Coronary artery (tissue), 2 donors: ENCODE measurements around the gene C2orf78.

ENCODE experiments used
- DNase-seq: peaks from one replicate; pipeline ENCODE4 v3.0.0-alpha.2; 2017; ENCODE audit warnings: low spot score
- H3K27ac ChIP-seq, 2 donors: fragments of 200-600 bp; sonication (generic); one replicate each; pipeline ENCODE4 v1.5.1; 2016 to 2019
- H3K4me3 ChIP-seq: fragments of 200-600 bp; sonication (generic); 2 replicates; pipeline ENCODE4 v1.5.1; 2016; ENCODE audit warnings: mild to moderate bottlenecking, moderate library complexity
- TF ChIP-seq, protein P1 (sequence below): fragments of 200-600 bp; sonication (generic); IDR thresholded peaks from one replicate; pipeline ENCODE4 v1.5.1; 2019; ENCODE audit warnings: antibody characterized with exemption

Gene C2orf78

DNA sequence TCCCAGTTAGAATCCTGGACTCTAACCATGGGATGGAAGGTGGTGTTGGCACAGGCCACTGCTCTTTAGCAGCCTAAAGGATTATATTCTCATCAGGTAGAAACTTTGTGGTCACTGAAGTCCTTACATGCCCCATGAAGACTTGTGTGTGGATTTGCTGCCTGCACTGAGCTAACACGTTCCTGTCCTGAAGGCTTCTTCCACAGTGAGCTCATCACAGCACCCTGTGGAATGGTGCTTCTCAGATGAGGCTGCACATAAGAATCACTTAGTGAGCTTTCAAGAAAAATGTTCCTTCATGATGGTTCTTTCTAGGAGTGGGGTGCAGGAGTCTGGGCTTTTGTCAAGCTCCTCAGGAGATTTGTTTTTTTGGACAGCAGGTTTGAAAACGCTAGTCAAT is 71.5 kb downstream of the C2orf78 start:
- TF ChIP-seq, protein P1, sequence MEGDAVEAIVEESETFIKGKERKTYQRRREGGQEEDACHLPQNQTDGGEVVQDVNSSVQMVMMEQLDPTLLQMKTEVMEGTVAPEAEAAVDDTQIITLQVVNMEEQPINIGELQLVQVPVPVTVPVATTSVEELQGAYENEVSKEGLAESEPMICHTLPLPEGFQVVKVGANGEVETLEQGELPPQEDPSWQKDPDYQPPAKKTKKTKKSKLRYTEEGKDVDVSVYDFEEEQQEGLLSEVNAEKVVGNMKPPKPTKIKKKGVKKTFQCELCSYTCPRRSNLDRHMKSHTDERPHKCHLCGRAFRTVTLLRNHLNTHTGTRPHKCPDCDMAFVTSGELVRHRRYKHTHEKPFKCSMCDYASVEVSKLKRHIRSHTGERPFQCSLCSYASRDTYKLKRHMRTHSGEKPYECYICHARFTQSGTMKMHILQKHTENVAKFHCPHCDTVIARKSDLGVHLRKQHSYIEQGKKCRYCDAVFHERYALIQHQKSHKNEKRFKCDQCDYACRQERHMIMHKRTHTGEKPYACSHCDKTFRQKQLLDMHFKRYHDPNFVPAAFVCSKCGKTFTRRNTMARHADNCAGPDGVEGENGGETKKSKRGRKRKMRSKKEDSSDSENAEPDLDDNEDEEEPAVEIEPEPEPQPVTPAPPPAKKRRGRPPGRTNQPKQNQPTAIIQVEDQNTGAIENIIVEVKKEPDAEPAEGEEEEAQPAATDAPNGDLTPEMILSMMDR = no peak
- H3K27ac ChIP-seq = no peak overlapping the region
- H3K4me3 ChIP-seq = no peak overlapping the region
- DNase-seq = no peak

DNA sequence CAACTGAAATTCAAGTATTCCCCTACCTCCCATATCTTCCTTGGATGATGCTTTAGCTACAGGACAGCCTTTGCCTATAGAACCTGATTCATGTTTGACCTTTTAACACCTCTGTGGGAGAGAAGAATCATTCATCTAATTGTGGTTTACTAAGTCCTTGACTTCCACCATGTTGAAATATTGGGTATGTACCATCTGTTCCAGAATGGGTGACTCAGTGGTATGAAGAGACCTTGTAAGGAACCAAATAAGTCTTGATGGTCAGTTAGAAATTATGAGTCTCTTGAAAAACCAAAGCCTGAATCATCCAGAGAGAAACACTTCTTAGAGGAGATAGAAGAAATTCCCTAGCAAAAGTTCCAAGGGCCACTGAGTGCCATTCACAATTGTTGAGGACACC is 72.2 kb downstream of the C2orf78 start:
- no peak for DNase-seq
- TF ChIP-seq, protein P1 = no peak

DNA sequence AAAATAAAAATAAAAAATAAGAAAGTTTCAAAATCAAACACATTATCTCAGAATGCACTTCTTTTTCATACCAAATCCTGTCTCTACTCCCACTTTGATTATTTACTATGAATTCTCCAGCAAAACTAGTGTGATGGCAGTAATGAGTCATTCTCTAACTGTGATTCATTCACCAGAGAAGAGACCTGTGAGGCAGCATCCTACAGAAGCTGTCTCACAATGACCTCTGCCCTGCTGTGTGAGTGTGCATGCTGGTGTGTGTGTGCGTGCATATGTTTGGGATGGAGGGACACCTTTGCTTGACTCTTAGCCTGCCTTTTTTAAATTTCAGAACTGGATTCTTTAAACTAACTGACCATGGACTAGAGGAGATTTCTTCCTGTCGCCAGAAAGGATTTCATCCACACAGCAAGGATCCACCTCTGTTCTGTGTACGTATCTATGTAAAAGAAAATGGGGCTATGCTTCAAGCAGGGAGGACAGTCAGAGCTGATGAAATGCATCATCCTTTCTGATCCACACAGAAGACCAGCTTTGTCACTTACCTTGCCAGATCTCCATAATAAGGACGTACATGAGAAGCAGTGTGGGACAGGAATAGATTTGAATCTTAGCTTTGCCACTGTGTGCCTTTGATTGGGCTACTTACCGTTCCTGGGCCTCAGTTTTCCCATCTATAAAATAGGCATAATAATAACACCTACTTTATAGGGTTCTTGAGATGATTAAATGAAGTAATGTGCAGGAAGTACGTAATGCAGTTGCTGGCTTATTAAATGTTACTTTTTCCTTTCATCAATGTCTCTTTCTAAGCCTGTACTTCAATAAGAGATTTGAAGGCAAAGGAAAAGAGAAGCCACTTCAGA is 76.0 kb downstream of the C2orf78 start:
- Histone ChIP-seq H3K4me3 (no peak overlapping the region), H3K27ac (no peak overlapping the region)
- DNase-seq = no peak
- TF ChIP-seq, protein P1 = no peak

More for the DNA sequence above, 72.2 kb downstream of the C2orf78 start:
- Histone ChIP-seq H3K4me3 (no peak overlapping the region), H3K27ac (no peak overlapping the region)

DNA sequence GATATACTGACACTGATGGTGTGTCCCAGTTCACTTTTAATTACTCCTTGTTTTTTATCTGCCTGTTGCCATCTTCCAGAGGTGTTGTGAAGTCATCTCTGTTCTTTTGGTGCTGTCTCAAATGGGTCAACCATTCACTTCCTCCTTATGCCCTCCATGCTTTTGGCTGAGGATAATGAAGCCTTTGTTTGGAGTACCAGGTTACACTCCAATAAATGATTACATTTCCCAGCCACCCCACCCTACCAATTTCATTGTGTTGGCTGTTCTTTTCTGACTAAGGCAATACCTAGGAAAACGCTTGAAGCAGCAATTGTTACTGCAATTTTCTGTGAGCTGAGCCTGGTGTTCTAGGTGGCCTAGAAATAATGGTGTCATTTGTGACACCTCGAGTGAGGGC is 79.0 kb downstream of the C2orf78 start:
- TF ChIP-seq, protein P1 = no peak
- DNase-seq = no peak
- Histone ChIP-seq H3K4me3 (no peak overlapping the region), H3K27ac (no peak overlapping the region)
